Keratinocyte (primary cell): ENCODE data around the gene NACAD. TPM values are rescaled to one million over a fixed set of nuclear protein-coding genes. Genes with fewer than 3 reads are reported as not detected.

Experiments
- DNase-seq: peaks from one replicate; pipeline ENCODE4 v3.0.0-alpha.2; 2011; ENCODE audit warnings: low read depth, missing footprints, low spot score
- FAIRE-seq: peaks from 2 replicates; lab custom pipeline; 2011; peaks lifted over from hg19 to GRCh38; lab: Jason Lieb, UNC
- H2AFZ ChIP-seq: 2 replicates; pipeline ENCODE4 v1.6.0; 2012; ENCODE audit warnings: low read length, control low read depth, inconsistent platforms; ENCODE audit not compliant: control insufficient read depth
- H3K27ac ChIP-seq: 2 replicates; pipeline ENCODE4 v1.5.1; 2011; ENCODE audit warnings: low read length; ENCODE audit not compliant: control insufficient read depth, insufficient read depth
- H3K27me3 ChIP-seq: 3 replicates; pipeline ENCODE4 v1.6.0; 2011; ENCODE audit warnings: low read length; ENCODE audit not compliant: control insufficient read depth, insufficient read depth; ENCODE audit errors: extremely low read depth
- H3K36me3 ChIP-seq, 2 experiments: 2 replicates in 1 of 2; 3 replicates in 1 of 2; pipeline ENCODE4 v1.5.1; 2011; ENCODE audit warnings: low read length in 2 of 2, mild to moderate bottlenecking in 1 of 2; ENCODE audit not compliant: control insufficient read depth in 2 of 2, insufficient read depth in 2 of 2; ENCODE audit errors: extremely low read depth in 1 of 2
- H3K4me1 ChIP-seq: 3 replicates; pipeline ENCODE4 v1.5.1; 2011; ENCODE audit warnings: low read length; ENCODE audit not compliant: control insufficient read depth, insufficient read depth; ENCODE audit errors: extremely low read depth
- H3K4me2 ChIP-seq: 3 replicates; pipeline ENCODE4 v1.6.0; 2011; ENCODE audit warnings: low read depth, low read length; ENCODE audit not compliant: control insufficient read depth, insufficient read depth; ENCODE audit errors: extremely low read depth
- H3K4me3 ChIP-seq, 3 experiments: fragments of 200-600 bp in 1 of 3; sonication (generic) in 1 of 3; 2 replicates in 2 of 3; 3 replicates in 1 of 3; pipeline ENCODE4 v1.5.1; 2011 to 2016; ENCODE audit warnings: low read length in 3 of 3, mild to moderate bottlenecking in 3 of 3, control low read depth in 2 of 3, inconsistent platforms in 1 of 3, low read depth in 1 of 3, mixed read lengths in 1 of 3, mixed run types in 1 of 3, moderate library complexity in 1 of 3; ENCODE audit not compliant: control insufficient read depth in 2 of 3, insufficient read depth in 2 of 3; ENCODE audit errors: extremely low read depth in 1 of 3
- H3K79me2 ChIP-seq: 2 replicates; pipeline ENCODE4 v1.6.0; 2012; ENCODE audit warnings: low read length; ENCODE audit not compliant: control insufficient read depth, insufficient read depth
- H3K9ac ChIP-seq: 3 replicates; pipeline ENCODE4 v1.6.0; 2011; ENCODE audit warnings: low read length; ENCODE audit not compliant: control insufficient read depth, insufficient read depth; ENCODE audit errors: extremely low read depth
- H3K9me1 ChIP-seq: 3 replicates; pipeline ENCODE4 v1.6.0; 2011; ENCODE audit warnings: low read length; ENCODE audit not compliant: control insufficient read depth, insufficient read depth; ENCODE audit errors: extremely low read depth
- H3K9me3 ChIP-seq: 2 replicates; pipeline ENCODE4 v1.5.1; 2012; ENCODE audit warnings: low read depth, low read length; ENCODE audit not compliant: control insufficient read depth
- H4K20me1 ChIP-seq: 3 replicates; pipeline ENCODE4 v1.6.0; 2011; ENCODE audit warnings: low read length; ENCODE audit not compliant: control insufficient read depth, insufficient read depth; ENCODE audit errors: extremely low read depth
- EZH2 ChIP-seq: IDR thresholded peaks from one replicate; pipeline ENCODE4 v1.6.1; 2012; ENCODE audit warnings: inconsistent platforms, mild to moderate bottlenecking, low read length, moderate library complexity
- dilution Hi-C: fragments of 300-500 bp; cut with MboI; formaldehyde crosslinking; loops from one replicate; pipeline ENCODE4 v1.7.0; 2020; ENCODE audit warnings: low sequenced_read_pairs; ENCODE audit not compliant: extremely low pct_ligation_motif_present
- polyA plus RNA-seq, 5 experiments: library from polyadenylated mRNA; depleted of rRNA in 3 of 5; stranded (reverse) in 3 of 5; stranded (forward) in 1 of 5; unstranded in 1 of 5; fragments of >200 nt; gene quantifications; 1 replicate in 1 of 5; 2 replicates in 3 of 5; 3 replicates in 1 of 5; pipeline versions ENCODE4 v1.2.1 to v1.2.3, GENCODE V29; 2011 to 2012; ENCODE audit warnings: missing spikeins in 2 of 5, low read depth in 1 of 5, low replicate concordance in 1 of 5
- TF ChIP-seq, protein P1 (sequence below), 3 experiments: IDR thresholded peaks in 1 of 3; conservative IDR thresholded peaks in 1 of 3; optimal IDR thresholded peaks in 1 of 3; 2 replicates in 2 of 3; 3 replicates in 1 of 3; pipeline versions ENCODE3 to v1.5.1; 2011; ENCODE audit warnings: low read length in 3 of 3, mild to moderate bottlenecking in 3 of 3, moderate library complexity in 2 of 3, control low read depth in 1 of 3, inconsistent platforms in 1 of 3; ENCODE audit not compliant: insufficient read depth in 2 of 3; ENCODE audit errors: extremely low read depth in 1 of 3

NACAD gene
- polyA plus RNA-seq, 1 donor (not counting 4 experiments of a cell fraction or from before 2014, with no cell fraction given) = 0.14 TPM

DNA sequence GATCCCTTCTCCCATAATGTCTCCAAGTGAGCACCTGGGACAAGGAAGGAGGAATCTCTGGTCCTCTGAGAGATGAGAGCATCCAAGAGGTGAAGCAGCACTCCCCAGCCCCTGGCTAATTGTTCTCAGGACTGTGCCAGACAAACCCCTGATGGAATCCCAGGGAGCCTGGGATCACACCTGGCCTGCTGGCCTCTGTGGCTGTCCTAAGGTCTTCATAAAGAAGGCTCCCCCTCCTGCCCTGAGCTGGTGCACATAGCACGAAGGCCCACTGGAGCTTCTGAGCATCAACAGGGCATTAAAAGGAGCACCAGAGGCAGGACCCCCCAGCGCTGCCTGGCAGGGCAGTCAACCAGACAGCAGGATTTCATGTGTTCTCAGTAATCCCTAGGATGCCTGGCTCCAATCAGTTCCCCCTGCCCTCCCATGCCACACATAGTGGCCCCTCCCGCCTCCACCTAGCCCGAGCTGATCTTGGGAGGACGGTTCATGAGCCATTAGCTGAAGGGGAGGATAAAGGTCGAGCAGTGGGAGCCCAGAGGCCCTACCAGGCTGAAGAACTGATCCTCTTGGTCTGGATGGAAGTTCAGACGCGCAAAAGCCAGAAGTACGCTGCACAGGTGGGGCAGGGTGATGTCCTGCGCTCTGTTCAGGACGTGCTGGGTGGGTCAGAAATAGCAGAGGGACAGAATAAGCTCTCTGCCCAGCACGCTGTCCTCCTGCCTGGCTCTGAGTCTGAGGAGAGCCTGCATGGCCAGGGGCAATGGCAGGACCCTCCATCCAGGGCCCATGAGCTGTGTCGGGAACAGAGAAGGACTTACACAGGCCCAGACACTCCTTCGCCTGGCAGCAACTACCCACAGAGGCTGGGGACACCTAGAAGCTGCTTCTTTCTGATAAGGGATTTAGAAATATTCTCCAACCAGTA is 14.3 kb upstream of the NACAD start:
- DNase-seq (no peak), FAIRE-seq (no peak)
- Histone ChIP-seq H3K4me2 (no peak overlapping the region), H3K9me1 (peaks cover 2% of the 10 kb centered on the region), H3K27ac (no peak overlapping the region), H3K79me2 (peaks cover 49% of the 10 kb centered on the region), H3K27me3 (no peaks in the 10 kb centered on the region), H3K9me3 (no peaks in the 10 kb centered on the region), H2AFZ (no peak overlapping the region), H4K20me1 (peaks cover 8% of the 10 kb centered on the region), H3K4me1 (peaks cover 10% of the 10 kb centered on the region), H3K4me3 (no peak overlapping the region), H3K9ac (no peak overlapping the region), H3K36me3 (peaks cover 69 to 80% of the 10 kb centered on the region in 2 experiments)
- no peak for TF ChIP-seq EZH2
- TF ChIP-seq, protein P1, sequence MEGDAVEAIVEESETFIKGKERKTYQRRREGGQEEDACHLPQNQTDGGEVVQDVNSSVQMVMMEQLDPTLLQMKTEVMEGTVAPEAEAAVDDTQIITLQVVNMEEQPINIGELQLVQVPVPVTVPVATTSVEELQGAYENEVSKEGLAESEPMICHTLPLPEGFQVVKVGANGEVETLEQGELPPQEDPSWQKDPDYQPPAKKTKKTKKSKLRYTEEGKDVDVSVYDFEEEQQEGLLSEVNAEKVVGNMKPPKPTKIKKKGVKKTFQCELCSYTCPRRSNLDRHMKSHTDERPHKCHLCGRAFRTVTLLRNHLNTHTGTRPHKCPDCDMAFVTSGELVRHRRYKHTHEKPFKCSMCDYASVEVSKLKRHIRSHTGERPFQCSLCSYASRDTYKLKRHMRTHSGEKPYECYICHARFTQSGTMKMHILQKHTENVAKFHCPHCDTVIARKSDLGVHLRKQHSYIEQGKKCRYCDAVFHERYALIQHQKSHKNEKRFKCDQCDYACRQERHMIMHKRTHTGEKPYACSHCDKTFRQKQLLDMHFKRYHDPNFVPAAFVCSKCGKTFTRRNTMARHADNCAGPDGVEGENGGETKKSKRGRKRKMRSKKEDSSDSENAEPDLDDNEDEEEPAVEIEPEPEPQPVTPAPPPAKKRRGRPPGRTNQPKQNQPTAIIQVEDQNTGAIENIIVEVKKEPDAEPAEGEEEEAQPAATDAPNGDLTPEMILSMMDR (optimal IDR thresholded peaks at IDR 0.05 in 1 of 3, IDR thresholded peaks at IDR 0.05 in 1 of 3, conservative IDR thresholded peaks at IDR 0.05 in 1 of 3; ENCODE audit: extremely low read depth in 1 of 3, insufficient read depth in 2 of 3, low read length in 3 of 3) = no peak
- dilution Hi-C loops = no loop called here

DNA sequence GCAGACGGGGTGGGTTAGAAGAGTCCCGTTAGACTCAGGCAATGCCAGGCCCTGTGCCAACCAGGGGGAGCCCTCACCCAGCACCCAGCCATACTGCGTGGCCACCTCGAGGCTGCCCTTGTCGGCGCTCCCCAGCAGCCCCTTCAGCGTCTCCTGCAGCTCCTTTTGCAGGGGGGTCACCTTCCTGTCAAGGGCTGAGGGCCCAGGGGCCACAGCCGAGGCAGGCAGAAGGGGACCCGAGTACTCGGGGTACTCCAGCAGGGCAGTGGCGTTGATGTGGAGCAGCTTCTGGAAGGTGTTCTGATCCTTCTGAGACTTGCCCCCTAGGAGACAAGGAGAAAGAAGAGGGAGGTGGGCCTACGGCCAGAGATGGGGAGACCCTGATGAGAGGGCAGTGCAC is 13.0 kb upstream of the NACAD start:
- DNase-seq (no peak), FAIRE-seq (no peak)
- H3K79me2 ChIP-seq = peaks cover 36% of the 10 kb centered on the region
- peaks cover 65 to 74% of the 10 kb centered on the region in 2 experiments for H3K36me3 ChIP-seq
- peaks cover 3% of the 10 kb centered on the region for H4K20me1 ChIP-seq
- H3K4me1 ChIP-seq = peaks cover 8% of the 10 kb centered on the region
- no peaks in the 10 kb centered on the region for H3K27me3 ChIP-seq
- no peak for TF ChIP-seq EZH2
- TF ChIP-seq, protein P1 (optimal IDR thresholded peaks at IDR 0.05 in 1 of 3, IDR thresholded peaks at IDR 0.05 in 1 of 3, conservative IDR thresholded peaks at IDR 0.05 in 1 of 3; ENCODE audit: extremely low read depth in 1 of 3, insufficient read depth in 2 of 3, low read length in 3 of 3) = no peak
- H3K9ac ChIP-seq = no peak overlapping the region
- no peaks in the 10 kb centered on the region for H3K9me3 ChIP-seq
- H2AFZ ChIP-seq = no peak overlapping the region
- no peak overlapping the region for H3K4me2 ChIP-seq
- H3K9me1 ChIP-seq = peaks cover 2% of the 10 kb centered on the region
- H3K4me3 ChIP-seq = no peak overlapping the region
- dilution Hi-C loops = no loop called here
- H3K27ac ChIP-seq = no peak overlapping the region
